Measurements from ENCODE around the gene TFCP2L1.
A peak's percentile ranks its signal among the peaks of the same experiment; 100 is the strongest.

Gene TFCP2L1

GRCh38 chr2:121266543-121267106 lies 18.4 kb downstream of the TFCP2L1 start:
- no peak for TF ChIP-seq CTCF (IDR thresholded peaks at IDR 0.05; ENCODE audit: low read depth, low read length)
- H3K4me3 ChIP-seq (replicated peaks in 1 of 2; ENCODE audit: low read depth in 2 of 2, low read length in 2 of 2): no peak overlapping the region
- DNase-seq (ENCODE audit: low read depth in 2 of 2): peak in 1 of 2 donors; percentile 15

- H3K4me3 ChIP-seq (replicated peaks in 1 of 2; ENCODE audit: low read depth in 2 of 2, low read length in 2 of 2): no peak overlapping the region
- no peak for DNase-seq (ENCODE audit: low read depth in 2 of 2)
- TF ChIP-seq CTCF (IDR thresholded peaks at IDR 0.05; ENCODE audit: low read depth, low read length): no peak
Observed at GRCh38 chr2:121263996-121264715, 20.8 kb downstream of the TFCP2L1 start.

- no peak for TF ChIP-seq CTCF (IDR thresholded peaks at IDR 0.05; ENCODE audit: low read depth, low read length)
- no peak overlapping the region for H3K4me3 ChIP-seq (replicated peaks in 1 of 2; ENCODE audit: low read depth in 2 of 2, low read length in 2 of 2)
- DNase-seq (ENCODE audit: low read depth in 2 of 2): no peak
Observed at GRCh38 chr2:121260370-121261154, 24.4 kb downstream of the TFCP2L1 start.

GRCh38 chr2:121258051-121258450 lies 27.0 kb downstream of the TFCP2L1 start:
- DNase-seq (ENCODE audit: low read depth in 2 of 2): no peak
- TF ChIP-seq CTCF (IDR thresholded peaks at IDR 0.05; ENCODE audit: low read depth, low read length): no peak
- H3K4me3 ChIP-seq (replicated peaks in 1 of 2; ENCODE audit: low read depth in 2 of 2, low read length in 2 of 2): no peak overlapping the region

- no peak overlapping the region for H3K4me3 ChIP-seq (replicated peaks in 1 of 2; ENCODE audit: low read depth in 2 of 2, low read length in 2 of 2)
- no peak for TF ChIP-seq CTCF (IDR thresholded peaks at IDR 0.05; ENCODE audit: low read depth, low read length)
- no peak for DNase-seq (ENCODE audit: low read depth in 2 of 2)
Observed at GRCh38 chr2:121257480-121257840, 27.5 kb downstream of the TFCP2L1 start.

GRCh38 chr2:121256720-121257479 lies 28.1 kb downstream of the TFCP2L1 start:
- no peak for DNase-seq (ENCODE audit: low read depth in 2 of 2)
- H3K4me3 ChIP-seq (replicated peaks in 1 of 2; ENCODE audit: low read depth in 2 of 2, low read length in 2 of 2): no peak overlapping the region
- no peak for TF ChIP-seq CTCF (IDR thresholded peaks at IDR 0.05; ENCODE audit: low read depth, low read length)
